Esophagus squamous epithelium (tissue), 4 donors: ENCODE data around the gene MINDY2.
"Not testable (repeated sequence)": the region's sequence is repeated elsewhere in the genome, so short reads cannot be mapped to it uniquely, and the experiment has no call there.

ENCODE experiments used
- POLR2A ChIP-seq, 4 donors: fragments of 450-650 bp; IDR thresholded peaks; one replicate each; pipeline ENCODE4 v1.6.1; 2017; ENCODE audit warnings: antibody characterized with exemption in 4 of 4, mild to moderate bottlenecking in 4 of 4, moderate library complexity in 3 of 4
- TF ChIP-seq, protein P1 (sequence below), 6 experiments: fragments of 450-650 bp in 4 of 6; fragments of 200-600 bp in 2 of 6; sonication (generic) in 2 of 6; IDR thresholded peaks; one replicate each; pipeline ENCODE4 v1.5.1; 2016 to 2019; ENCODE audit warnings: antibody characterized with exemption in 6 of 6, mild to moderate bottlenecking in 4 of 6, moderate library complexity in 4 of 6

DNA sequence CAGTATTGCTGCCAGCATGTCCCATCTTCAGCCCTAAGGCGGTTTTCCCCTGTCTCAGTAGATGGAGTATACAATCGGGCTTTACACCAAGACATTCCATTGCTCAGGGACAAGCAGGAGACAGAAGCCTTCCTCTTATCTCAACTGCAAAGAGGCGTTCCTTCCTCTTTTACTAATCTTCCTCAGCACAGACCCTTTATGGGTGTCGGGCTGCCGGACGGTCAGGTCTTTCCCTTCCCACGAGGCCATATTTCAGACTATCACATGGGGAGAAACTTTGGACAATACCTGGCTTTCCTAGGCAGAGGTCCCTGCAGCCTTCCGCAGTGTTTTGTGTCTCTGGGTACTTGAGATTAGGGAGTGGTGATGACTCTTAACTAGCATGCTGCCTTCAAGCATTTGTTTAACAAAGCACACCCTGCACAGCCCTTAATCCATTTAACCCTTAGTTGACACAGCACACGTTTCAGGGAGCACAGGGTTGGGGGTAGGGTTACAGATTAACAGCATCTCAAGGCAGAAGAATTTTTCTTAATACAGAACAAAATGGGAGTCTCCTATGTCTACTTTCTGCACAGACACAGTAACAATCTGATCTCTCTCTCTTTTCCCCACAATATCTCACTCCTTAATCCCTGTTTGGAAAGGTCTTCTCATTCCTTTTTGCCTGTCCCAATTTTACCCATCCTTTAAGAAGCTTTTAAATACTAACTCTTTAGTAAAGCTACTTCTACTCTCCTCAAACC, 62.8 kb downstream of the MINDY2 start:
- TF ChIP-seq, protein P1, sequence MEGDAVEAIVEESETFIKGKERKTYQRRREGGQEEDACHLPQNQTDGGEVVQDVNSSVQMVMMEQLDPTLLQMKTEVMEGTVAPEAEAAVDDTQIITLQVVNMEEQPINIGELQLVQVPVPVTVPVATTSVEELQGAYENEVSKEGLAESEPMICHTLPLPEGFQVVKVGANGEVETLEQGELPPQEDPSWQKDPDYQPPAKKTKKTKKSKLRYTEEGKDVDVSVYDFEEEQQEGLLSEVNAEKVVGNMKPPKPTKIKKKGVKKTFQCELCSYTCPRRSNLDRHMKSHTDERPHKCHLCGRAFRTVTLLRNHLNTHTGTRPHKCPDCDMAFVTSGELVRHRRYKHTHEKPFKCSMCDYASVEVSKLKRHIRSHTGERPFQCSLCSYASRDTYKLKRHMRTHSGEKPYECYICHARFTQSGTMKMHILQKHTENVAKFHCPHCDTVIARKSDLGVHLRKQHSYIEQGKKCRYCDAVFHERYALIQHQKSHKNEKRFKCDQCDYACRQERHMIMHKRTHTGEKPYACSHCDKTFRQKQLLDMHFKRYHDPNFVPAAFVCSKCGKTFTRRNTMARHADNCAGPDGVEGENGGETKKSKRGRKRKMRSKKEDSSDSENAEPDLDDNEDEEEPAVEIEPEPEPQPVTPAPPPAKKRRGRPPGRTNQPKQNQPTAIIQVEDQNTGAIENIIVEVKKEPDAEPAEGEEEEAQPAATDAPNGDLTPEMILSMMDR (IDR thresholded peaks at IDR 0.05), result not testable (repeated sequence)
- not testable (repeated sequence) for TF ChIP-seq POLR2A (IDR thresholded peaks at IDR 0.05)
